Activated CD8-positive, alpha-beta memory T cell treated with anti-CD3 and anti-CD28 coated beads for 36 hours (primary cell): ENCODE measurements around the gene SYNGR1. TPM values are rescaled to one million over a fixed set of nuclear protein-coding genes. Genes with fewer than 3 reads are reported as not detected.

Source experiments
- CTCF ChIA-PET: fragments of 350-600 bp; sonication (Branson Sonifier 250); formaldehyde crosslinking; loops from one replicate; lab custom pipeline; 2021; ENCODE audit warnings: antibody characterized with exemption; lab: Charles Lee
- POLR2A ChIA-PET: fragments of 350-600 bp; sonication (Branson Sonifier 250); formaldehyde crosslinking; loops from one replicate; lab custom pipeline; 2021; ENCODE audit warnings: antibody characterized with exemption; lab: Charles Lee
- total RNA-seq, 2 experiments: library from RNA; stranded (reverse); gene quantifications; one replicate each; pipeline ENCODE4 v1.2.3, GENCODE V29; 2021

Gene SYNGR1
- total RNA-seq, 2 experiments from 2014 or later = 3.8 to 4.2 TPM

DNA sequence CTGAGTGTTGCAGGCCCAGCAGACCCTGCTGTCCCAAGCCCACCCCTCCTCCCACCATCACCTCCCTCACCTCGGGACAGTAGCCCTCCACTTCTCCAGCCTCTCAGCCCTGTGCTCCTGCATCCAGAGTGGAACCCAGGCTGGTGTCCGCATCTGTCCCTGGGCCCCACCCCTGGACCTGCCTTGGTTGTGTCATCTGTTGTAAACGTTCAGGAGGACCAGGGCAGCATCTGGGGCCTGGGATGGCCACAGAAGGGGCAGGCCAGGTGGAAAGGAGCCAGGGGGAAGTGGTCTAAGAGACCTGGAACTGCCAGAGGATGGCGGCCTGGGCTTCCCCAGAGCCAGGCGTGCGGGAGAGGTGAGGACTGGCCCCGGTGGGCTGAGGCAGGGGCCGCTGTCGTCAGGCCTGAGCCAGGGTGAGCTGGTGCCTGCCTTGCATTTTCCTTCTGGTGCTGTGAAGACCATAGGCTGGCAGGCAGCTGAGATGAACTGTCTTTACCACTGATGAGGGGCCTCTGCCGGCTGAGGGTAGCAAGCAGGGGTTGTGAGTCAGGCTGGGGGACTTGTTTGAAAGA, 80.9 kb downstream of the SYNGR1 start:
- POLR2A ChIA-PET = no interaction called here
- CTCF ChIA-PET = no interaction called here

DNA sequence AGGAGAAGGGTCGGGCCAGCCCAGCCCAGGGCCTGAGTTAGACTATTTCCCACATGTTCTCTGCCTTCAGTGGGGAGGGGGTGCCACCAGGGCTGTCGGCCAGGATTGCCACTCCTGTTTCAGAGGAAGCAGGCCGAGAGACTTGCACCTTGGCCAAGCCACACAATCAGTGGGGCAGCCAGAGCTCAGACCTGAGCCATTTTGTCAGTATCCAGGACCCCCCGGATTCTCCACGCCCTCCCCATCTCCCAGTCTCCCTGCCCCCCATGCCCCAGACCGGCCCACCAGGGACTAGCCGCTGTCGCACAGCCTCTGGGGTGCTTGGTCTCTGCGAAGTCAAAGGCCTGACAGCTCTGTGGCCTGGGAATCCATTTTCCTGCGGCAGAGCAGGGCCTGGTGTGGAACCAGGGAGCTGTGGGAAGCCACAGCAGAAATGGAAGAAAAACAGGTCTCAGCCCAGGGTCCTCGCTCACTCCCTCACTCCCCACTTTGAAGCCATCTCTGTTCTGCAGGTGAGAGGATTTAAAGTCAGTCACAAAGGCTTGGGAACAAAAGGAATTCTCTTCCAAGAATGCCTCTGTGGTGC, 81.5 kb downstream of the SYNGR1 start:
- CTCF ChIA-PET = no interaction called here
- POLR2A ChIA-PET = no interaction called here

DNA sequence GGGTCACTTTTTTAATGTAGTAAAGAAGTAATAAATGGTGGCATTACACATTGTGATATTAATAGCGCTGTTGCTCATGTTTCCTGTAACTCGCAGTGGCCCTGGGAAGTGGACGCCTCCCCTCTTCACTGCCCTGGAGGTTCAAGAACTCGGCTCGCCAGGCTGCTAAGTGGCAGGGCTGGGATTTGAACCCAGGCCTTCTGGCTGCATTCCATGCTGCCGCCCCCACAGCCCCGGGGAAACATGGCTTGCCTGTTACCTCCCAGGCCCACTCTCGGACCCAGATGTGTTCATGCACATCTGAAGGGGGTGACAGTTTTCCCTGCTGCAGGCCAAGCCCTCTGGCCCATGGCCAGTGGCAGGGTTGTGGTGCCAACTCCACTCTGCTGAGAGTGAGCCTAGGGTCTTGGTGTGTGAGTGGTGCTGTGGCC, 82.0 kb downstream of the SYNGR1 start:
- ChIA-PET CTCF (no interaction called here), POLR2A (no interaction called here)

DNA sequence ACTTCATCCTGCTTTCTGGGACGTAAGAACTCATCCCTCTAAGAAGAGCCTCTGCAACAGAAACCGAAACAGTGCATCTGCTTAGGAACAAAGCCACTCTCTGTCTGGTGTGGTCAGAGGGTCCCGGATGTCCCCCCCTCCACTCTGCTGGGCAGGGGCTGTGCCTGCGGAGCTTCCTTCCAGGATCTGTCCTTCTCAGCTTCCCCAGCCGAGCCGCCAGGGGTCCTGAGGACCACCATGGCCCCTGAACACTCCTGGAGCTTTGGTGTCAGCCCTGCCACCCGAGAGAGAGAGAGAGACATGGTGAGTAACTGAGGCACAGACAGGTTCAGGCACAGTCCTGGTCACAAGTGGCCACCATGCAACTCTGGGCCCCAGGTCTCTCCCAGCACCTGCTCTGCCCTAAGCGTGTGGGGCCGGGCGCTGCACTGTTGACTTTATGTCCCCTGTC, 82.6 kb downstream of the SYNGR1 start:
- CTCF ChIA-PET = no interaction called here
- POLR2A ChIA-PET = no interaction called here

DNA sequence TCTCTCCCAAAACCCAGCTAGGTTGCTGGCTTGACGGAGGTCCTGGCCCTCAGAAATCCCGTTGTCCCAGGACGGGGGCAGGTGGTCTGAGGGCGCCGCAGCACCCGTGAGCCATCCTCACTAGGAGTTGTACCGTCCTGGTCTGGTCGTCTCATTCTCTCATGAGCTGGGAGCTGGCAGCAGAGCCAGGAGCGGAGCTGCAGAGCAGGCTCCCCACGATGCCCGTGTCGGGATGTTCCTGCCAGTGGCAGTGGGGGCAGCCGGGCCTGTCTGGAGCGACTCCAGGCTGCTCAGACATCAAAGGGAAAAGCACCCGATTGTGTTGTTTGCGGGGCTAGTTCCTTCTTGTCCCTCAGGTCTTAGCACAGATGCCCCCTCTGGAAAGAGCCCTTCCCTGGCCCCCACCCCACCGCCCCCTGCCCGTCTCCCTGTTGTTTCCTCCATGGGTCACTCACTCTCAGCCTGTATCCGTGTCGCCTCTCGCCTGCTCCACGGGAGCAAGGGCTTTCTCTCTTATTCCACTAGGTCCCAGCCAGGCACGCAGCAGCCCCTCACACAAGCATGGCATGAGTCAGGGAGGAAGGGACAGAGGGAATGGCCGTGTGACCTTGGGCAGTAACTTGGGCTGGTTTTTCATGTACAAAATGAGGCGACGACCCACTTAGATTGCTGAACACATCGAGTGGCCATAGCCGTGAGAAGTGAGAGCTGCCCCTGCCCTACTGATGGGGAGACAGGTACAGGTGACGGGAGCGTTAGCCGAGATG, 83.9 kb downstream of the SYNGR1 start:
- ChIA-PET CTCF (interaction anchor here (0.7 kb wide), 1 partner anchor 34 kb away, joined by 4 read pairs; the partner anchor contains the start of gene TAB1), POLR2A (no interaction called here)

DNA sequence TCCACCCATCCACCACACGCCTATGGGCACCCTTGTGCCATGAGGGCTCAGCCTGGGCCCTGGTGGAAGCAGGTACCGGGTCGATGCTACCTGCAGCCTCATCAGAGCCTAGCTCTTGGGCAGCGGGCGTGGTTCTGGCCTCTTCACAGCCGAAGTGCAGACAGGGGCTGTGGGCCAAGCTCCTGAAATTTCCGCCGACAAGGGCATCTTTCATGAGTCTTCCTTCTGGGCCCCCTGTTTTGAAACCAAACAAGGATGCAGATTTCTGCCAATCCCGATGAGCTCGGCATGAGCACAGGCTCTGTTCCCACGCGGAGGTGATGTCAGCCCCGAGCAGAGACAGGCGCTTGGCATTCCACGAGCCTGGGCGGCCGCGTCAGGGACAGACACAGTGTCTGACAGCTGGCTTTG, 84.5 kb downstream of the SYNGR1 start:
- ChIA-PET POLR2A (no interaction called here), CTCF (no interaction called here)

DNA sequence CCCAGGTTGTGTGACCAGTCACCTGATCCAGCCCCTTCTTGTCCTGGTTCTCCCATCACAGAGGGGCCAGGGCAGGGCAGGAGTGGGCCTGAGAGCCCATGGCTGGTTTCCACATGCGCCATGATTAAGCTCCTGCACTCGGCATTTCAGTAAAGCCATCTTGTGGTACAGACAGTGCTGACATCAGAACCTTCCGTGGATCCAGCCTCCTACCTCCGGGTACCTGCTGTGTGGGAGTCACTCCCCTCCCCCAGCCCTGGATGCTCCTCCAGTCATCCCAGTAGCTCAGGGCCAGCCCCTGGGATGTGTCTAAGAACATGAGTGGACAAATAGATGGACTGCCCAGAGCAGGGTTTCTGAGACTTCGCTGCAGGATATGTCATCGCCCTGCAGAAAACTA, 84.9 kb downstream of the SYNGR1 start:
- CTCF ChIA-PET = no interaction called here
- POLR2A ChIA-PET = no interaction called here

Other genes starting within 250 kb of the SYNGR1 start
- 10 to 100 TPM; 16.7 to 16.8 TPM for gene CBX7, start 197.3 kb upstream of the SYNGR1 start, total RNA-seq
- 1 to 10 TPM in 1 of 2 experiments, under 1 TPM in 1; 0.78 to 1.2 TPM for gene PDGFB, start 105.0 kb upstream of the SYNGR1 start, total RNA-seq
- 1,000 to 10,000 TPM; 2,644 to 2,715 TPM for gene RPL3, start 30.4 kb upstream of the SYNGR1 start, total RNA-seq
- 10 to 100 TPM; 24.2 to 24.3 TPM for gene TAB1, start 49.8 kb downstream of the SYNGR1 start, total RNA-seq
- under 1 TPM; 0.19 TPM for gene MGAT3, start 107.0 kb downstream of the SYNGR1 start, total RNA-seq
- gene MIEF1, start 152.3 kb downstream of the SYNGR1 start, total RNA-seq = 10 to 100 TPM; 62.7 TPM
- 100 to 1,000 TPM; 816 to 818 TPM for gene ATF4, start 170.6 kb downstream of the SYNGR1 start, total RNA-seq
- 100 to 1,000 TPM; 136 to 143 TPM for gene RPS19BP1, start 182.8 kb downstream of the SYNGR1 start, total RNA-seq
- gene CACNA1I, start 220.8 kb downstream of the SYNGR1 start, total RNA-seq = under 1 TPM; 0.19 TPM